GM21526 (cell line): Measurements from ENCODE around the gene CDC6.
"Not testable (repeated sequence)": the region's sequence is repeated elsewhere in the genome, so short reads cannot be mapped to it uniquely, and the experiment has no call there.

Experiments used
- ATAC-seq: cut with Tn5 transposase; IDR thresholded peaks from one replicate; pipeline ENCODE4 v1.9.1; 2021; ENCODE audit warnings: moderate library complexity; ENCODE audit not compliant: unreplicated experiment, low FRiP score

The CDC6 gene

DNA sequence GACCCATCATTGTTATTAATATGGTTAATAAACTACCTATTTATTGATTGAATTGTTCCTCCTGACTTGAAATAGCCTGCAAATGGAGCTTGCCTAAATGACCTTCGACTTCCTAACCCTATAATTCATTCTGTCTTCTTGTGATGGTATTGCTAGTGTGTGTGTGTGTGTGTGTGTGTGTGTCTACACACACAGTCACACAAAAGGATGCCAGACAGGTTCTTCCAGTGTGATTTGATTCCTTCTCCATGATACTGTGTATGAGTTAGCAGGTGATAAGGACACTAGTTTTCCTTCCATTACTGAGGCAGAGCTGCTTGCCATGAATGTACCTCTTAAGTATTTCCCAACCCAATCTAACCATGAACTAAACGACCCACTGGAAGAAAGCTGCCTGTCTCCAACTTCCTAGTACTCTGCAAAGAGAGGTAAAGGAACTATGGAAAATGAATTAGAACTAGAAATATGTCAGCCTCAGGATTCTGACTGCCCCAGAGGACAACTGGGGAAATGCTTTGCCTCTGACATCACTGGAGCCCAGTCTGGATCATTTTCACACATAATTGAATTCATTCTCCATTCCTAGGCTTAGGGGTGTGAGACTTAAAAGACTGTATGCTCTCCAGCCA lies 3.5 kb upstream of the CDC6 start:
- no peak for ATAC-seq

DNA sequence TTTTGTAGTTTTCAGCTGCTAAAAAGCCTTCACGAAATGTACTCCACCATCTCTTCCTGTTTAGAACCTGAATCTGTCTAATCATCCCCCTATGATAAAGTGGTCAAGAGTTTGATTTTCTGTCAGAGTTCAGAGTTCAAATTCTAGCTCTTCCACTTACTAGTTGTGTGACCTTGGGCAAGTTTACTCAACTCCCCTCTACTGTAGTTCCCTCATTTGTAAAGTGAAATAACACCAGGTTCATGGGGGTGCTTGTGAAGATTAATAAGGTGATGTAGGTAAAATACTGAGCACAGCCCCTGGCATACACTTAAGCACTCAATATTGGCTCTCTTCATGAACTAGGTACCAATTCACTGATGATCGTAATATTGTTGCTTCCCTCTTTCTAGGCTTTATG lies 1.2 kb upstream of the CDC6 start:
- no peak for ATAC-seq

DNA sequence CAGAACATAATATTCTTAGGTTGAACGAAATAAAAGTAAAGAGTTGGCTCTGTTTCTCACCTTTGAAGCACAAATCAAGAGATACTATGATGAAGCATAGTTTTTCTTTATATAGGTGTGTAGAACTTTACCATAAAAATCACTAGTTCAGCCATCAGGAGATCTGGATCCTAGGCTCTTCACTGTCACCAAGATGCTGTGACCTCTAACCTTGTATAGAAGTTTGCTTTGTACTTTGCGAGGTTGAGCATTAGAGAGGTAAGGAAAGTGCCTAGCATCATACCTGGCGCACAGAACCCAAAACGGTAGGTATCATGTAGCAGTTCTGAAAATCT lies 553 bp upstream of the CDC6 start:
- ATAC-seq = no peak

DNA sequence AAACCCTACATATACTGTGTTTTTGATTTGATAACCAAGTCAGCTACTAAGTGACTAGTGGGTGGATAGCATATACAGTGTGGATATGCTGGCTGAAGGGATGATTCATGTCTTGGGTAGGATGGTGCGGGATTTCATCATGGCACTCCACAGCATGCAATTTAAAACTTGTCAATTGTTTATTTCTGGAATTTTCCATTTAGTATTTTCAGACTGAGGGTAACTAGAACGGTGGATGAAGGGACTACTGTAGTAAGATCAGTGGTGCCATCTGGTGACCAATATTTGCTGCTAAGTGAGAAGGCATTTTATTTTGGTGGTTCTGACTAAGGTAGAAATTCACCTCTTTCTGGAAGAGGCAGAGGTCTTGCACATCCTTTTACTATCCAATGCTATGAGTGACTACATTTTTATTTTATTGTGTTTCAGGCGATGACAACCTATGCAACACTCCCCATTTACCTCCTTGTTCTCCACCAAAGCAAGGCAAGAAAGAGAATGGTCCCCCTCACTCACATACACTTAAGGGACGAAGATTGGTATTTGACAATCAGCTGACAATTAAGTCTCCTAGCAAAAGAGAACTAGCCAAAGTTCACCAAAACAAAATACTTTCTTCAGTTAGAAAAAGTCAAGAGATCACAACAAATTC lies 3.1 kb downstream of the CDC6 start:
- ATAC-seq = no peak

DNA sequence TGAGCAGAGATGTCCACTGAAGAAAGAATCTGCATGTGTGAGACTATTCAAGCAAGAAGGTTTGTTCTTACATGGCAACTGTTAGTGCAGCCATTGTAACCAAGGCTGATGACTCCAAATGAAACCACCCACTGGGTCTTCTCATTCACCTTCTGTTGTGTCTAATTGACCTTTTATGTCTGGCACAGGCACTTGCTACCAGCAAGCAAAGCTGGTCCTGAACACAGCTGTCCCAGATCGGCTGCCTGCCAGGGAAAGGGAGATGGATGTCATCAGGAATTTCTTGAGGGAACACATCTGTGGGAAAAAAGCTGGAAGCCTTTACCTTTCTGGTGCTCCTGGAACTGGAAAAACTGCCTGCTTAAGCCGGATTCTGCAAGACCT lies 3.6 kb downstream of the CDC6 start:
- ATAC-seq = no peak

DNA sequence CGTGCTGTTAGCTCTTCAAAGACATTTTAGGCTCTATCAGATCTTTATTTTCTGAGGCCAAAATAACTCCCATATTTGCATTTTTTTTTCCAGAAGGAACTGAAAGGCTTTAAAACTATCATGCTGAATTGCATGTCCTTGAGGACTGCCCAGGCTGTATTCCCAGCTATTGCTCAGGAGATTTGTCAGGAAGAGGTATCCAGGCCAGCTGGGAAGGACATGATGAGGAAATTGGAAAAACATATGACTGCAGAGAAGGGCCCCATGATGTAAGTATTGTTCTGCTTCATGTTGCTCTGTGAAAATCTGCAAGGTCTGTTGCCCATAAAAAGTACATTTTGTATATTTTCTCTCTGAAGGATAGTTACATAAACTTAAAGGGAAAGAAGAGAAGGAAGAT lies 5.7 kb downstream of the CDC6 start:
- ATAC-seq = no peak

DNA sequence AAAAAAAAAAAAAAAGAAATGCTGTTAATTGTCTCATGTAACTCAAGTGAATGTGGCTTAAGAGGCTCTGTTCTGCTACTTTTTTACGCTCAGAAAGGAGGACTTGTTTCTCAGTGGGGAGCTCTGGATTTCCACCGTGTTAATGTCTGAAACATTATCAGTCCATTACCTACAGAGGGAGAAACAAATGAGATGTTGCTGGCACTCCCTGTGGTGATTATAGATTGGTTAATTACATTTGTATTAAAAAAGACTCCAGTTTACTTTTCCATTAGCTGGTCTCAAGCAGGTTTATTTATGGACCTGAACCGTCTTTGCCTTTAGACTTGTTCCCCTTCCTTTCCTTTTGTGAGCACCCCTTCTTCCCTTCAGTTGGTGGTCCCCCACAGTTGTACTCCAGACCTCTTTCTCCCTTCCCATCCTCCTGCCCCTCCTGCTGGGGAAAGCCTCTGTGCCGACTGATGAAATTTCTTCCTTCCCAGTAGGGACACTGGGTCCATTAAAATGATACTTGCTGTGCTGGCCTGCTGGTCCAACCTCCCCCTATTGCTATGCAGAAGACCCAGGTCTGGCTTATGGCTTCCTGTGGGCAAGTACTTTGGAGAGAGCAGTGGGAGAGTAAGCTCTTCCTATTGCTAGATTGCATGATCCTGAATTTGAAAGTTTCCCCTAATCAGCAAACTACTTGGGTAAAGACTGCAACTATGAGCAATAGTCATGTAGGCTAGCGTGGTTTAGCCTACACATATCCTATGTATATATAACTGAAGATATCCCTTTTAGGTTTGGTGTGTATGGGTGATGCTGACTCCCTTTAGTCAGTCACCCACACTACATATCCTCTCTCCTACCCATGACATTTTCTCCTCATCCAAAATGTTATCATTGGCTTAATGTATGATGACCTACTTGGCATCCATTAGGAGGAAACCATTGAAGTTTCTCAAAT lies 8.1 kb downstream of the CDC6 start:
- ATAC-seq = no peak

DNA sequence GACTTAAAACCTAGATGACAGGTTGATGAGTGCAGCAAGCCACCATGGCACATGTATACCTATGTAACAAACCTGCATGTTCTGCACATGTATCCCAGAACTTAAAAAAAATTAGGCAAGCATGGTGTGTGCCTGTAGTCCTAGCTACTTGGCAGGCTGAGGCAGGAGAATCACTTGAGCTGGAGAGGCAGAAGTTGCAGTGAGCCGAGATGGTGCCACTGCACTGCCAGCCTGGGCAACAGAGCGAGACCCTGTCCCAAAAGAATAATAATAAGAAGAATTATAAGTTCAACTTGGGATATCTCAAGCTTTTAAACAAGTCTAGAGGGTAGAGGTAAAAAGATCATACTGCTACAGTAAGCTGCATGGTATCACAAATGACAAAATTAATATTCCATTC lies 9.8 kb downstream of the CDC6 start:
- no peak for ATAC-seq

DNA sequence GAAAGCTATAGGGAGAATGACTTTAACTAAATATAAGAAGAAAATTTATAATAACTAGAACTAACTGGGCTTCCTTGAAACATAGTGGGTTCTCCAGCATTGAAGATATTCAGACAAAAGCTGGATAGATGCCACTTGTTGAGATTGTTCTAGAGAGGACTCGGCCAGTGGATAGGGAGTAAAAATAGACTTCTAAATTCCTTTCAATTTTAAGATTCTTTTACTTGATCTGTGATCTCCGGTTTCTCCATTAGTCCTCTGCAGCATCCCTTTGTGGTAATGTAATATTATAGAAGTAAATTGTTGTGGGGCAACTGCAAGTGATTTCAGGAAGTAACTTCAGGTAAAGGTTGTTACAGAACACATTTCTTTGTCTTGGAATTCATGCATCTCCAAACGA lies 11.0 kb downstream of the CDC6 start:
- no peak for ATAC-seq

DNA sequence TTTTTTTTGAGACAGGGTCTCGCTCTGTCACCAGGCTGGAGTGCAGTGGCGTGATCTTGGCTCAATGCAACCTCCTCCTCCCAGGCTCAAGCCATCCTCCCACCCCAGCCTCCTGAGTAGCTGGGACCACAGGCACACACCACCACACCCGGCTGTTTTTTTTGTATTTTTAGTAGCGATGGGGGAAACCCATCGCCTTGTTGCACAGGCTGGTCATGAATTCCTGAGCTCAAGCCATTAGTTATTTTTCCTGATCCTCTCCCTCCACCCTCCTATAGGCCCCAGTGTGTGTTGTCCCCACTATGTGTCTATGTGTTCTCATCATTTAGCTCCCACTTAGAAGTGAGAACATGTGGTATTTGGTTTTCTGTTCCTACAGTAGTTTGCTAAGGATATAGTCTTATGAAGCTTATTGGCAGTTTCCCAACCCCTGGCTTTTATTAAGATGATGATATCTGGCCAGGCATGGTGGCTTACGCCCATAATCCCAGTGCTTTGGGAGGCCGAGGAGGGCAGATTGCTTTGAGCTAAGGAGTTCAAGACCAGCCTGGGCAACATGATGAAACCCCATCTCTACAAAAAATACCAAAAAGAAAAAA lies 11.6 kb downstream of the CDC6 start:
- ATAC-seq = not testable (repeated sequence)

DNA sequence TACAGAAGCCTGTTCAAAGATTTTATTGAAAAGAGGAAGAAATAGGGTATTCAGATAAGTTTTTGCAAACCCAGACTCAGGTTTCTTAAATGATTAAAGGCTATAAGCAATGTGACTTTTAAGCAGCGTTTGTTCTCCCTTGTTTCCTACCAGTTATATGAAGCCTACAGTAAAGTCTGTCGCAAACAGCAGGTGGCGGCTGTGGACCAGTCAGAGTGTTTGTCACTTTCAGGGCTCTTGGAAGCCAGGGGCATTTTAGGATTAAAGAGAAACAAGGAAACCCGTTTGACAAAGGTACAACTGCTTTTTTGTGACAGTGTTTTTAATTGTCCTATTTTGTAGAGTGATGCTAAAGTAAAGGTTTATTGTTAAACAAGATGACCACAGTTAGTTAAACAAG lies 13.6 kb downstream of the CDC6 start:
- no peak for ATAC-seq

DNA sequence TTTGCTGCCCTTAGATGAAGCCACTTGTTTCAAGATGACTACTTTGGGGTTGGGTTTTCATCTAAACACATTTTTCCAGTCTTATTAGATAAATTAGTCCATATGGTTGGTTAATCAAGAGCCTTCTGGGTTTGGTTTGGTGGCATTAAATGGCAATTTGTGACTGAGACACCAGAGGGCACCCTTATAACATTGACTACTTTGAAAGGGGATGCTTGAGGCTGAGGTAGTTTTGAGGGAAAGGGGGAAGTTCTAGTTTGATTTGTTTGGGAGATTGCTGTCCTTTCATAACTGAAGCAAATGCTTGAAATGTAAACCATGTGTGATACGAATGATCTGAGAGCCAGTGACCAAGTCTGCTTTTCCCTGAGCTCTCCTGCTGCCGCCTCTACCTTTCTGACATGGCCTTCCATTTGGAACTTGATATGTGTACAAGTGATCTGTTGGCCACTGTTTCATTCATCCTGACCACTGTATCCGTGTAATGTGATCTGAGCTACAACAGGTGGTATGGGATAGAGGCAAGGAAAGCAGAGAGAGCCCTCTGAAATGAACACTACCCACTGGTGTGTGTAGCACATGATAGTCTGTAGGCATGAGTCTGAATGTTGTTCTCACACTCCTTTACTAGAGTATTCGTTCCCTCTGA lies 15.5 kb downstream of the CDC6 start:
- no peak for ATAC-seq

DNA sequence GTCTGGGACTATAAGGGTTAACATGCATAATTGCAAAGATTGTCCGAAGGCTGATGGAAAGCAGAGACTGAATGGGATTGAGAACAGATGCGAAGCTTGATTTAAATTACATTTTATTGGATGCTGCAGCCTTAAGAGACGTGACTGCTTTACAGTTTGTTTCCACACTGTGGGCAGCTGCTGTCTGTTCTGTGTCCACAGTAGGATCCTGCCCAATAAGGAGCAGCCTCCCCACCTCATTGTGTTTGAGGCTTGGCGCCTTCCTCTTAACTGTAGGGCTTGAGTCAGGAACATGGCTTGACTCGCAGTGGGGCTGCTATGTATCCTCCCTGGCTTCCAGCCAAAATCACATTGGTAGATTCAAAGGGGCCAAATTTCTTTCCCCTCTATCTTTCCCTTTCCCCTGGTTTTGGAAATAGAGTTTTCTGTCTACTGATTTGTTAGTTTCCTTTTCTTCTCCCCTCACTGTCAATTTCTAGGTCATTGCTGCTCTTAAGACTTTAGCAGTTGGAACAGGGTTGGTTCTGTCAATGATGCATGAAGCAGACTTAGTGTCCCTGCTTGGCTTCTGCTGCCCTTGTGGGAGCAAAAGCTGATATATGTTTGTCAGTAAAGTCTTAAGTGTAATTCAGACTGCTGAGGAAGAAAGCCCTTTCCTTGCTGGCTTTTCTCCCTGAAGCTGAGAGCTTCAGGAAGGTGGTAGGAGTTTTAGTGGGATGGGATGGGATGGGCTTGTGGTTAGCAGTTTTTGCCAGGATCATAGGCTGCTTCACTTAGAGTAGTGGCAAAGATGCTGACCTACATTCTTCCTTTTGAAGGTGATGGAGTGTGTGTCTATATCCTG lies 16.3 kb downstream of the CDC6 start:
- ATAC-seq = no peak

DNA sequence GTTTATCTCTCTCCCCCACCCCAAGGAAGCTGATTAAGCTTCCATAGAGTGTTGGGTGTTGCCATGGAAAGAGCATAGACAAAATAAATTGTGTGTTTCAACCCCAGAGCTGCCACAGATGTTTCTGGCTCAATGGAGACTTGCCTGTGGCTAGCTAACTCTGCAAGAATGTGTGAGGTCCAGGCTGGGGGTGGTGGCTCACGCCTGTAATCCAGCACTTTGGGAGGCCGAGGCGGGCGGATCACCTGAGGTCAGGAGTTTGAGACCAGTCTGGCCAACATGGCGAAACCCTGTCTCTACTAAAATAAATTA lies 16.8 kb downstream of the CDC6 start:
- ATAC-seq = not testable (repeated sequence)

DNA sequence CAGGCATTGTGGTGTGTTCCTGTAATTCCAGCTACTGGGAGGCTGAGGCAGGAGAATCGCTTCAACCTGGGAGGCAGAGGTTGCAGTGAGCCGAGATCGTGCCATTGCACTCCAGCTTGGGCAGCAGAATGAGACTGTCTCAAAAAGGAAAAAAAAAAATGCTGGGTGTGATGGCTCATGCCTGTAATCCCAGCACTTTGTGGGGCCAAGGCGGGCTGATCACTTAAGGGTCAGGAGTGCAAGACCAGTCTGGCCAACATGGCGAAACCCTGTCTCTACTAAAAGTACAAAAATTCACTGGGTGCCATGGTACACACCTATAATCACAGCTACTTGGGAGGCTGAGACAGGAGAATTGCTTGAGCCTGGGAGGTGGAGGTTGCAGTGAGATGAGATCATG lies 17.2 kb downstream of the CDC6 start:
- ATAC-seq = not testable (repeated sequence)

DNA sequence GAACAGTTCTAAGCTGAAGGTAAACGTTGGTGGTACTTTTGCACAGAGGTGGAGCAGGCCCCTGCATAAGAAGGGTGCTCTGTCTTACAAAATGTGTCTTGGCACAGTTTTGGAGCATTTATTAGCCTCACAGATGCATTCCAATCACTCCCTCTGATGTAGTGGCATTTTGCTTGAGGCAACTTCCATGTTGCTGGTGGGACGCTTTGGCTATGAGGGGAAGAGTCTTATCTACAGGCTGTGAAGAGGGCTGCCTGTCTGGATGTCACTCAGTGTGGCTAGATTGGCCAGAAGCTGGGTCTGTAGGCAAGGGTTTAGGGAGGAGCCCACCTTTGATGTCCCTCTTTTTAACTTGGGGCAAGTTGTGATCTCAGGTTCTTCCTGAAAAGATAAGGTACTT lies 18.7 kb downstream of the CDC6 start:
- ATAC-seq = no peak

DNA sequence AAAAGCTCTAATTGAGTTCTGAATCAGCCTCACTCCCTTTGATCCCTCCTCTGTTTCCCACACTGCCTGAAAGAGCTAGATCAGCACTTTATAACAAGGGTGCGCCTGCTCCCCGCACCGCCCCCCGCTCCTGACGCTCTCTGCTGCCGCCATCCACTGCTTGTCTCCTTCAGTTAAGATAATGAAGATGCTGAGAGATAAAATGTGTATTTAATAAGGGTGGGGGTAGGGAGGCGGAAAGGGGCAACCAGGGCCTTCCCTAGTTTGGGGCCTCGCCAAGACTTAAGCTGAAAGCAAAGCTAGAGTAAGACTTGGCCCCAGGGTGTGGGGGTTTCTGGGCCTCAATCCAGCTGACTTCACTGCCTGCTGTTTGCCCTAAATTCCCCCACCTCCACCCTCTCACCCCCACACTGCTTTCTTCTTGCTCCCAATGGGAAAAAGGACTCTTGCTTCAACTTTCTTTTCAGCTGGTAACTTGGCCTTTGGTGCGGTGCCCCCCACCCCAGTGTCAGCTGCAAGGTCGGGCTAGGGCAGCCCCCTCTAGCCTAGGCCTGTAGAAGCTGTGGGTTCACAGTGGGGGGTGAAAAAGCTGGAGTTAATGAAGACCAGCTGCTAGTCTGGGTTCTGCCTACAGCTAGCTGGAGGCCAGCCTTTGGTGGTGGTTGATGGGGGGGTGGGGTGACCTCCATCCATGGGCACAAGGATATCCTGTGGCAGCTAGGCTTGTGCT lies 19.5 kb downstream of the CDC6 start:
- no peak for ATAC-seq

DNA sequence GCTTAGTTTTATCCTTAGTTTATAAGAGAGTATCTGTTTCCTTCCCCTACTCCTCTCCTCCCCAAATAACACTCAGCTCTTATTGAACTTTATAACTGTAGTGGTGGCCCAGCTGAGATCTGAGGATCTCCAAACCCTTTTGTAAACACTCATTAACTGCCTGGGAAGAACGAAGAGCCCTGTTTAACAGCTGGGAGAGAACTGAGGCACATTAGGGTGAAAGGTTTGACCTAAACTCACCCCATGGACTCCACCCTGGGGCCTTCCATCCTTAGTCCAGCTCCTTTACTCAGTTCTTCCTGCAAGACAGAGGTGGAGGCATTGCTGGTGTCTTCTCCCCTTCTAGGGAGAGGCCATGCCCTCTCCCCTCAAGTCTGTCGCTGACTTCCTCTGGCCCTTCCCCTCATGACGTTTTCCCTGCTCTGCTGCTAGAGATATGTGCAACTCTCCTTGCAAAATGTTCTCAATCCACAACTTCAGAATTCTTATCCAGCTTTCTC lies 20.1 kb downstream of the CDC6 start:
- no peak for ATAC-seq
